T follicular helper cell (primary cell): Measurements from ENCODE around the gene CHD6.
"Not testable (repeated sequence)": the region's sequence is repeated elsewhere in the genome, so short reads cannot be mapped to it uniquely, and the experiment has no call there.

Experiments
- DNase-seq: peaks from one replicate; pipeline ENCODE4 v3.0.0-alpha.2; 2020; ENCODE audit warnings: low read depth

CHD6 gene

DNA sequence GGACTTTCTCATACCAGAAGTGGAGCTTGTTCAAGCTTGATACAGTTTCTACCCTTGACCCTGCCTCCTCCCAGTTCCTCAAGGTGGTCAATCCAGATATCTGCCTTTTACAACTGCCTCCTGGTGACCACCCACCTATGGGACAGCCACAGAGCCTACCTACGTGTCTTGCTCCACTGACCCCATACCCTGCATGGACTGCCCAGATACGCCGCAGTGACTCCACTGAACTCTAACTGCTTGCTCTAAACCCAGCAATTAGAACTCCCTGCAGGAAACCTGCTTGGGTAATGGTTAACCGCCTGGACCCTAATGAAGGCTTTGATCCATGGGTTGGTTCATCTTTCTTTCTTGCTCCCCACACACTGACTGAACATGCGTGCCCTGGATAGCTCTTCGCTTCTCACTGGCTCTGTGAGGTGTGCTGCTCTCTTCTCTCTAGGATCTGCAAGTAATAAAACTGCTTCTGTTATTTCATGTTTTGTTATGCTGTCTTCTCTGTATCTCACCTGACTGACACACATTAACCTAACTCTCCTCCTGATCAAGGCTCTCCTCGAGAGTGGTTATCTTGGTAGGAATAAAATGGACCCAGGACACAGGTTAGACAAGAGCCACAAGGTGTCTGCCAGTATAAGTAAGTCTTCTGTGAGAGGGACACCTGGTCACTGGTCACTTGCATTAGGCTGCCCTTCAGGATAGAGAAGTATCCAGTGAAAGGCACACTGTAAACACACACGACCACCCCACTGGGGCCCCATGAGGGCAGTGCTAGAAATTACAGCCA lies 79.2 kb downstream of the CHD6 start:
- no peak for DNase-seq

DNA sequence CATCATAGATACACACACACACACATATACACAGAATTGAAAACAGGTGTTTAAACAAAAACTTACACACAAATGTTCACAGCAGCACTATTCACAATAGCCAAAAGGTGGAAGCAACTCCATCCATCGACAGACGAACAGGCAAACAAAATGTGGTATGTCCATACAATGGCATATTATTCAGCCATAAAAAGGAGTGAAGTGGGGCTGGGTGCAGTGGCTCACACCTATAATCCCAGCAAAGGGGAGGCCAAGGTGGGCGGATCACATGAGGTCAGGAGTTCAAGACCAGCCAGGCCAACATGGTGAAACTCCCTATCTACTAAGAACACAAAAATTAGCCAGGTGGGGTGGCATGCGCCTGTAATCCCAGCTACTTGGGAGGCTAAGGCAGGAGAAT lies 80.3 kb downstream of the CHD6 start:
- DNase-seq = no peak

DNA sequence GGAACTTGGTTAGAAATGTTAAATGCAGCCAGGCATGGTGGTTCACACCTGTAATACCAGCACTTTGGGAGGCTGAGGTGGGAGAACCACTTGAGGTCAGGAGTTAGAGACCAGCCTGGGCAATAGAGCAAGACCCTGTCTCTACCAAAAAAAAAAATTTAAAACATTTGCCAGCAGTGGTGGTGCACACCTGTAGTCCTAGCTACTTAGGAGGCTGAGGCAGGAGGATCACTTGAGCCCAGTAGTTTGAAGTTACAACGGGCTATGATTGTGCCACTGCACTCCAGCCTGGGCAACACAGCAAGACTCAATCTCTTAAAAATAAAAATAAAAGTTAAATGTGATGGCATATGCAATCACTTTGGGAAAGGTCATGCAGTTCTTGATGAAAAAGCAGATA lies 82.6 kb downstream of the CHD6 start:
- not testable (repeated sequence) for DNase-seq

DNA sequence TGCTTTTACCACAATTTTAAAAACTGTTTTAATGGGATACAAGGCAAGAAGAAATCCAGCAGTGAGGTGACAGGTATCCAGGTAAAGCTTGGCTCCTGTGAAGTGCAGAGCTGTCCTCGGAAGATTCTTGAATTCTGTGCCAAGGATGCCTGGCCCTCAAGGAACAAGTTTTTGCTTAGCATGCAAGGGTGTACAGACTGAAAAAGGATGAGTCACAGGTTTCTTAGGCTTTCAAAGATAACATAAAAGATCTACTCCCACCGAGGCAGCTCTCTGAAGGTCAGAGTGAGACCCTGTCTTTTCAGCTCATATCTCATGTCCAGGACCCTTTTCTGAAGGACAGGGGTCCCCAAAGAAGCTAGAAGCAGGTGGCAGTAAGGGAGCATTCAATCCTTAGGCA lies 83.3 kb downstream of the CHD6 start:
- DNase-seq = no peak

DNA sequence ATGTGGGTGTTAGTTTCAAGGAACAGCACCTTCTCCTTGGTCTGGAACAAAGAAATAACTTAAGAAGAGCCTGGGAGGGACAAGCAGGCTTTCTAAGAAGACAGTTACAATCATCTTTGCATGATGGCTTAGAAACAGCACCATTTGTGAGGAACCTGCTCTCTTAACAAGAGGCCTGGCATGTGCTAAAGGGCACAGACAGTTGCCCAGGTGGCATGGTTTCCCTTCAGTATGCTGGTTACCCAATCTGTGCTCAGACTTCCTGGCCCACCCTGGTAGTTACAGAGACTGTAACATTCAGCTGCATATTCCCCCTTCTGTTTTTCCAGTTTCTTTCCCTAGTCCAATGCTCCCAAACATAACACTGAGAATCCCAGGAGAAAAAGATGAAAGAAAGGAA lies 84.0 kb downstream of the CHD6 start:
- no peak for DNase-seq

DNA sequence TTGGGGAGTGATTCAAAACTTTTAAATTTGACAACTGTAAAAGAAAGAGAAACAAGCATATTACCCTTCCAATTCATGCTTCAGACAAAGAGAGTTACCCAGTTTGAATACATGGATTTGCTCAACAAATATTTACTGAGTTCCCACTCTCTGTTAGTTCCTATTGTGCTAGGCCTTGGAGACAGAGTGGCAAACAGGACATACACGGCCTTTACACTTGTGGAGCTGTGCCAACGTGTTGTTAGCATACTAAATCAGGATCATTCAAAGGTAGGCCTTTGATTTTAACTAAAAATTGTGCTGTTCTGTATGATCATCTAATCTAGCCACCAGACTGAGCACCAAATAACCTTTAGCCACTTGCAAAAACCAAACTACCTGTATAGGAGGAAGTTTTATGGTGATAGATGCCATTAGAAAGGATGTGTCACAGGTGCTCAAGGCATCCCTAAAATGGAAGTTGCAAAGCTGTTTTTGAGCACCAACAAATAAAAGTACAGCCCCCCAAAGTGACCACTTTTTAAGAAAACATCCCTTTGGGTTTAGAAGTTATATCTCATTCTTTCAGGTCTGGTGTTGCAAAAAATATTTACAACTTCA lies 84.5 kb downstream of the CHD6 start:
- no peak for DNase-seq

DNA sequence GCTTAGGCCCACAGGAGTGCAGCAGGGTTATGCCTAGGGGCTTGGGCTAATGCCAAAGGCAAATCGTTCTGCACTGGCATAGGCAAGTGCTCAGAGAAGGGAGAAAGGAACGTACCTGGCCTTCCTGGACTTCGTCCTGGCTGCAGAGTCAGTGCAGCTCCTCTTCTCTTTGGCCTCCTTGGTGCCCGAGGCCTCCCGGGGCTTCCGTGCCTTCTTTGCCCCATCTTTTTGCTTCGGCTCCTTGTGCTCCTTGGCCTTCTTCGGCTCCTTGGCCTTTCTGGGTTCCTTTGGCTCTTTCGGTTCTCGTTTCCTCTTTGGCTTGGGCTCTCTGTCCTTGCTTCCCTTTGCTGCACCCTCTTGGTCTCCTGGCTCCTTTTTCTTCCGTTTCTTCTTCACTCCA lies 85.2 kb downstream of the CHD6 start:
- DNase-seq = no peak

DNA sequence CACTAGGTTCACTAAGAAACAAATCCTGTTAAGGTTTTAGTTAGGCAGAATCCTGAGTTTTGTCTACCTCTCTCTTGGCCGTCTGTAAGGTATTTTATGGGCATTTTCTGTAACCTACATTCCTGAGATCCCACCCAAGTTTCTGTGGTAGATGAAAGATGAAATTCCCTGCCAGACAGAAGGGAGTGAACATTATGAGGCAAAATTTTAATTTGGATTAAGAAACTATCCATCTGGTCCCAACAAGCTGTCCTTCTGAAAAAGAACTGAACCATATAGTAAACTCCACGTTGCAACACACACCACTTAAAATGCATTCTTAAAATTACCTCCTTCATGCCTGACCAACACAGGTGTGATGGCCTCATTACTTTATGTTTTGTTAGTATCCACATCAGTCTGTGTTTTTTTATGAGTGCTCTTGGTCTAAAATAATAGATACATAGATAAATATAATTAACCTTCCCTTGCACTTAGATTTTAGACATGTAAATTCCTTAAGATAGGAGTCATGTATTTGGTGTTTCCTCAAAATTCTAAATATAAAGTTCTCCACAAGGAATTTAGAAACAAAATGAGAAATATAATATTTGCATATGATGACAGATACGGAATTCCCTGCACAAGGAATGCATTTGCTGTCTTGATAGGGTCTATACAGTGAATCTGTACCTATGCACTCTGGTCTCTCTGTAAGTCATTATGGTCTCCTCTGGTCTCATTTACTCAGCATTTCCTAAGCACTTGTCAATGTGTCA lies 86.5 kb downstream of the CHD6 start:
- DNase-seq = no peak

DNA sequence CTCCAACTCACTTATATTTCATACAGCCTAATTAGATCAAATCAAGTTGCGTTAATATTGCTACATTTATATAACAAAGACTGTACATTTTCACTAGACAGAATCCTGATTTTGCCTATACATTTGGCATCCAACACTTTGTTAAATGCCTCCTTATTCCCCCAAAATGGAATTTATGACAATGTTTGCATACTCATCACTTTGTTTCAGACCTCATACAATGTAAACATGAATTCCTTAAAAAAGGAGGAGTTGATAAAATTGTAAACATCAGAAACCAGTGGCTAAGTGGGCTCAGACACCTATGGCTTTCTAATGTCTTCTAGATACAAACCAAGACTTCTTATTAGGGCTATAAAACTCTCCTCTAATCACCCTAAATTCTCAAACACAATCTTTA lies 87.3 kb downstream of the CHD6 start:
- DNase-seq = no peak

DNA sequence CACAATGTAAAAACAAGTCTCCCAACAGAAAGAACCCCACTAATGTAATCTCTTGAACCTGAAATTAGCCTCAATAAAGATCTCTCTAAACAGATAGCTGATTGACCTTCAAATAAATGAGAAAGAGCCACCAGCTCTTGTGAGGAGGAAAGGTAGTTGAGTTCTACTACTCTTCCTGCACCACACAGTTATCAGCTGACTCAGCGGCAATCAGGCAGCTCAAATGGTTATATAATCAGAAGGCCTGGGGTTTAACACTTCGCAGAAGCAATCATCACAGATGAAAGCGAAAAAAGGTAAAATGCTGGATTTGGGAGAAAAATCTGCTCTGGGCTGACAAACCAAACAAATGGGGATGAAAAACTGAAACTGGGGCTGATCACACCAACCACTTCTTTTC lies 91.8 kb downstream of the CHD6 start:
- no peak for DNase-seq

DNA sequence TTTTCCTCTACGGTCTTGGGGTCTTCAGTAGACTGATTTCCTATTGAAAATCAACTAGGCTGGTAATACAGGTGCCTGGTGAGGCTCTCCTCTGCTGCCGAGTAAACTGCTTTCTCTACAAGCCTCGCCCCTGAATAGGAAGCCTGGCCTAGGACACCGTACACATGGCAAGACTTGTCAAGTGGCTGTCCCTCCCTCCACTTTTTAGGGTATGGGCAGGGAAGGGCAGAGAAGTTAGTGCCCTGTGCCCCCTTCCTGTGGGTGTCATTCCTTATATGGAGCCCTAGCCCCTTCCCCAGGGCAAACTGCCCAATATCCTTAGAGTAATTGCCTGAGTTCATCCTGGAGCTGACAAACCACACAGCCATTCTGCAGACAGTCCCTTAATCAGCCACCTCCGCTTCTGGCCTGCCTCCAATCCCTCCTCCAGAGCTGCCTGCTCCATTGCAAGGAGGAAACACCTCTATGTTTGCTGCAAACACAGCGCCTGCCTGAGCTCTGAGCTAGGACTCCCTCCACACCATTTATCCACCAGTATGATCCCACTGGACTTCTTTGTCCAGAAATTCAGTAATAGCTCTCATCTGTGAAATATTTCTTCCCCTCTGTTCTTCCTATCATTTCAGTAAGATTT lies 93.1 kb downstream of the CHD6 start:
- no peak for DNase-seq

DNA sequence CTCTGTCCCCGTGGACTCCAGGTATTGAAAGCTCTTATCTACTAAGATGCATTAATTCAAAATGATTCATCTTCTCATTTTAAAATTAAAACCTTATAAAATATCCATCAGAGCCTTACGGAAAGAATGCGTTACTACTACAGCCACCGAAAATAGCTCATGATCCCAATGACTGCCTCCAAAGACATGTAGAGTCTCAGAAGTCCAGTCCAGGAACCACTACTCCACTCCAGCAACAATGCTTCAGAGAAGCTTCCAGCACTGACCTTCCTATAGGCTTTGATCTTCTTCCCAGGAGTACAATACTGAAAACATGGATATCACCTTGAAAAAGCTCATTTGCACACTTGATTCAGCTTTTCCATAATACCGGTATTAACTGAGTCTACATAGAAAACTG lies 94.3 kb downstream of the CHD6 start:
- no peak for DNase-seq

DNA sequence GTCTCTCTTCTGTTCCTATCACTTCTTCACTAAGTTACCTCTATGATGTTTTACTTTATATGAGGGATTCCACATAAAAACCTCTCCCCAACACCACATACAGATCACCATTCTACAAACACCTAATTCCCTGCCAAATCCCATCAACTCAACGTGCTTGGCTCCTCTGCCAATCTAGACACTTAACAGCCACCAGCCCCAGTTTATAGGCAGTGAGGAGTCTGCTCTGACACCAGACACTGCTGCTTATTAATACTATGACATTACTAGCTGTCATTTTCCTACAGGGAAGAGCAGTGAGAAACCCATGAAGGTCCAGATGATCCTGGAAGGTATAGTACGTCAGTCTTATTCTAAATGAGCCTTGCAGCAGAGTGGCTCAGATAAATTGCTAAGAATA lies 104.3 kb downstream of the CHD6 start:
- DNase-seq = no peak

DNA sequence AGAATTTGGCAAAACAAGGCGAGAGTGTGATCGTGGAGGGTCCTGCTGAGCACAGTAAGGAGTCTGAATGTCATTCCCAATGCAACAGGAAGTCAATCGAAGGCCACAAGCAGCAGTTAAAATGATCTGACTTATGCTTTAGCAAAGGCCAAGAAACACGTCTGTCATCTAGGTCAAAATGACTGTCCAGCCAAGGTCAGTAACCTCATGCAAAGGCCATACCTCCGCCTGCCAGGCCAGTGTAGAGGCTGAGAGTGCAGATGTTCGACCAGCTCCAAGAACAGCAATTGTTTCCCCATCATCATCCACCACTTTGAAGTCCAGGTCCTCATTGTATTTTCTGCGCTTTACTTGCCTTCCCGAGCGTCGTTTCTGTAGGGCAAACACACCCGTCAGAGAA lies 105.6 kb downstream of the CHD6 start:
- no peak for DNase-seq

DNA sequence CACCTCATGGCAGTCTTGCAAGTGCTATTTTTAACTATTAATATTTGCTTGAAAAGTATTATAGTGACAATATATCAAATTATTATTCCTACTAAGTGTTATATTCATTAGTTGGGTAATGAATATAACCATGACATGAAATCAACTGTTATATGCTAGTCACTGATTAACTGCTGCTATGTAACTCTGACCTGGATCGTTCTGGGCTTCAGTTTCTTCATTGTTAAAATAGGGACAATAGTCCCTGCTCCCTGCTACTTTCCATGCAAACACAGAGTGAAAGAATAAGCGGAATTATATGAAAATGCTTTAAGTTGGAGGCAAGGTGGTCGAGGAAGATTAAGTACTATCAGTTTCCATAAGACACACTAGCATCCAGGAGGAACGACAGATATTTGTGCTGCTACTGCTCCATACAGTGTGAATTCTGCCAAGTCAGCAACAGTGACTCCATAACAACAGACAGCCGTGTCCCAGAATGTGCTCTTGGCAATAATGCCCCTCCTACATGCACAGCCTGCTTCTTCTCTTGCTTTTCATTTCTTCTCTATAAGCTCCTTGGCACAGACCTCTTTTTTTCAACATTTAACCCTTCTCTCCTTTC lies 107.2 kb downstream of the CHD6 start:
- no peak for DNase-seq

DNA sequence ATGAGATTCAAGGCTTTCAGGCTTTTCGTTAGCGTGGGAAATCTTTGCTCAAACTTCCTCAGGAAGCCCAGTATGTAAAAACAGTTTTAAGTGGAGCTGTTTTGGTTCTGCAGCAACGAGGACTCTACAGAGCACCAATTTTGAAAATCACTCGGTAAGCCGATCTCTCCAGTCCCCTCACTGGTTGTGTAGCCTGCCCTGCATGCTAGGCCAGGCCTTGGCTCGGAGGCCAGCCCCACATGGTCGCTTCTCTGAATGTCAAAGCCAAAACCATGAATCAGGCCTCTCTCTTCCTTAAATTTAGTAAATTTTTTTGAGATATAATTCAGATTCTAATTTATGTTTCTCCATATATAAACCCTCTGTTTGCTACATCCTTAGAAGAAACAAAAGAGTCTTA lies 108.0 kb downstream of the CHD6 start:
- DNase-seq = no peak

DNA sequence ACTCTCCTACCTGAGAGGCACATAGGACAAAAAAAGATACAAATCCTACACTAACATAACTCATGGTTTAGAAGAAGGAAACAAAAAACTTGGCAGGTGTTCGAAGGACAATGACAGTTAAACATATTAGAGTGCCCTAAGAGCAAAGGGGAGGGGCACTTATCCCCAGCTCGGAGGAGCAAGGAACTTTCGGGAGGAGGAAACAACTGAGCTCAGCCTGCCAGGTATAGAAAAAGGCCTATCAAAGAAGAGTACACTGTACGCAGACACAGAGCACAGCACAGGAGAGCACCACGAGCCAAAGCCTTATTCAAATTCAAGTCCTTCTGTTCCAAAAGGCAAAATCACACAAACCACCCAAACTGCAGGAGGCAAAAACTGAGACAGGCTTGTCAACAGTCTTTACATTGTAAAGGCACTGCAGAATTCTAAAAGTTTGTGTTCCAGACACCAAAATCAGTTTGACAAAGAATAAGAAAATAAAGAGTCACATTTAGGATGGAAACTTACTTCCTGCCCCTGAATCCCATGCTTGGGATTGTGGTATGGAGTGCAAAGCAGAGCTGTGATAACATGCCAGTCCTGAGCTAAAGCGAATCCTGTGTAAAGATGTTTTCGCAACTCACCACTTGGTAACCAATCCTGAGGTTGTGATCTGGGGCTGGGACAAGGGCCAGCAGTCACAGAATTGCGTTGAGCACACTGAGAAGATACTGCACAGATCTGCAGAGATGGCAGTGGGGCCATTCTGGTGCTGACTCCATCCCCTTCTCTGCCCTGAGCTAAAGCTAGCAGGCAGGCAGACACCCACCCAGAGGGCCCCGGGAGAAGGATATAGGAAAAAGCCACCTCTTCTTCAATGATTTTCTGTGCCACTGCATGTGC lies 108.6 kb downstream of the CHD6 start:
- no peak for DNase-seq

DNA sequence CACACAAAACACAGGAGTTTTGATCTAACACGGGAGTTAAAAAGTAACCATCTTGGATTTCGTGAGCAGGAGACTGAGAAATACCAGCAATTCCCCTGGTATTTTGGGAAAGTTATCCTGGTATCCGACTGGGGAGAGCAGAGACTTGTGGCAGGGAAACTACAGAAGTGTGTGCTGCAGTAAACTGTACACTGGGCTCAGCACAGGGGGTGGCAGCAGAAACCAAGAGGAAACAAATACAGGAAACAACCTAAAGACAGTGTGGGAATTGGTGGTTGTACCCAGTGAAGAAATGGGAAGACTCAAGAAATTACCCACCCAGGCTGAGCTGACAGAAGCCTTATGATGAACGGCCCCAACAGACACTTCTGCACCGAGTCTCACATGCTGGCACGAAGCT lies 109.8 kb downstream of the CHD6 start:
- no peak for DNase-seq

DNA sequence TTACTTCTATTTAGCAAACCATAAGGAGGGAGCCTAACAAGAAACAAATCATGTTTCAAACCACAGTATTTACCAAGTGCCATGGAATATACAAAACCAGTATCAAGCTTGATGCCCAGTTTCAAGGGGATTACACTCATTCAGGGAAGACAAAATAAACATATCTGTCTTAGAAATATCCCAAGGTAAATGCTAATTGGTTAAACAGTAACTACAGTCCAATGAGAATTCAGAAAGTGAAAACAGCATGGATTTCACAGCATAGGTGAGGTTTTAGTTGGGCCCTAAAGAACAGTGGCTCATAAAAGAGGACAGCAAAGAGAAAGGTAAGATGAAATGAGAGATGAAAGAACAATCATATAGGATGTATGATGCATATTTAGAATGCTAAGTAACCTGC lies 110.3 kb downstream of the CHD6 start:
- no peak for DNase-seq

DNA sequence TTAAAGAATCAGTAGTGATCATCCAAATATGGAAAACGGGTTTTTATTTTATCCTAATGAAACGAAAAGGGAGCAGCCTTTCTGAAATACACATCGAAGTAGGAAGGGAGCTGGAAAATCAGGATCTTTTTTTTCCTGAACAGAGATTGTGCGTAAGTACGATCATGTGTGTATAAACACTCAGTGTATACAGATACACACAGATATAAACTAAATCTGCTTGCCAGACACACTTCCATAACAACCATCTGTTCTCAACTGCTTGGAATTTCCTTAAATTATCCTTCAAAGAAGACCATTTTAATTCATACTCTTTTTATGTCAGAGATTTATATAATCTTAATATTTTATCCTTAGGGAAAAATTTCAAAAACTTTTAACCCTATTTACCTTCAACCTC lies 110.7 kb downstream of the CHD6 start:
- DNase-seq = no peak

DNA sequence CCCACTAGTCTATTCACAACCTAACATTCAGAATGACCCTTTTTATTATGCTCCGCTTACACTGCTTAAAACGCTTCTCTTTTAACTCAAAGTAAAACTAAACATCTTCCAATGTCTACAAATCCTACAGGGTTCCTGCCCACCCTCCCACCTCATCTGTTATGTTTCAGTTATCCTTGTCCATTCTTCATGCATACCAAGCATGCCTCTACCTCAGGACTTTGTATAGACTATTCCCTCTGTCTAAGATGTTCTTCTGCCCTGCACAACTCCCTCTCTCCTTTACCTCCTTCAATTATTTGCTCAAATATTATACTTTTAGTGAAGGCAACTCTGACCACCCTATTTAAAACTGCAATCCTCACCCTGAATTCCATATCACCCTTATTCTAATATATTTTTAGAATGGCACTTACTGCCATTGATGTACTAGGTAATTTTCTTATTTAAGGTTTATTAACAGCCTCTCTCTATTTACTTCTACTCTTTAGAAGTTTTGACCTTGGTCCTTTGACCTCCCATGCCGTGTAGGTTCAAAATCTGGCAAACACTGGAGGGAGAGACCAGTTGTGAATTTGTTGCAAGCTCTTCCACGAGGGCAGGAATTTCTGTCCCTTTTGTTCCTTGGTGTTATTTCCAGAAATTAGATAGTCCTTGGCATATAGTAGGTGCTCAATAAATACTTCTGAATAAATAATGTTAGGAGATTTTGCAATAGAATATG lies 111.8 kb downstream of the CHD6 start:
- no peak for DNase-seq
